GM19099 (cell line): ENCODE measurements around the gene NHERF2.

Experiments used
- POLR2A ChIP-seq: IDR thresholded peaks from 3 replicates; pipeline ENCODE4 v1.6.1; 2011; ENCODE audit warnings: low read depth; ENCODE audit not compliant: insufficient read length; ENCODE audit errors: extremely low read depth

Gene NHERF2

GRCh38 chr16:1985466-1986150, 41.1 kb upstream of the NHERF2 start:
- TF ChIP-seq POLR2A: no peak

- no peak for TF ChIP-seq POLR2A
Measured at GRCh38 chr16:1987198-1987597, 39.5 kb upstream of the NHERF2 start.

GRCh38 chr16:1989209-1990100, 37.2 kb upstream of the NHERF2 start, which contains the start of gene SYNGR3:
SYNGR3 (plus strand) TSS chr16:1989970; CDS start chr16:1990103, 133 bp downstream.
- TF ChIP-seq POLR2A: no peak

GRCh38 chr16:1990101-1990350, 36.7 kb upstream of the NHERF2 start:
- no peak for TF ChIP-seq POLR2A

- peak; percentile 35 for TF ChIP-seq POLR2A
Measured at GRCh38 chr16:1990351-1991134, 36.2 kb upstream of the NHERF2 start.

- peak; percentile 67 for TF ChIP-seq POLR2A
Measured at GRCh38 chr16:1991135-1991551, 35.6 kb upstream of the NHERF2 start.

- TF ChIP-seq POLR2A: no peak
Measured at GRCh38 chr16:1991588-1991947, 35.1 kb upstream of the NHERF2 start.

GRCh38 chr16:1991948-1992703, 34.6 kb upstream of the NHERF2 start:
- TF ChIP-seq POLR2A: peak; percentile 75

- no peak for TF ChIP-seq POLR2A
Measured at GRCh38 chr16:1992704-1993317, 33.9 kb upstream of the NHERF2 start.

GRCh38 chr16:1993731-1994131, 33.0 kb upstream of the NHERF2 start:
- no peak for TF ChIP-seq POLR2A

- TF ChIP-seq POLR2A: no peak
Measured at GRCh38 chr16:1997494-1998359, 29.0 kb upstream of the NHERF2 start.

- TF ChIP-seq POLR2A: no peak
Measured at GRCh38 chr16:1998360-1998835, 28.3 kb upstream of the NHERF2 start.

- no peak for TF ChIP-seq POLR2A
Measured at GRCh38 chr16:1998852-1999801, 27.6 kb upstream of the NHERF2 start.
